GF-D8 (cell line): ENCODE measurements around the gene CMTR1.

Experiments
- DNase-seq: peaks from one replicate; lab custom pipeline; 2025; lab: John Stamatoyannopoulos, UW

CMTR1 gene

DNA sequence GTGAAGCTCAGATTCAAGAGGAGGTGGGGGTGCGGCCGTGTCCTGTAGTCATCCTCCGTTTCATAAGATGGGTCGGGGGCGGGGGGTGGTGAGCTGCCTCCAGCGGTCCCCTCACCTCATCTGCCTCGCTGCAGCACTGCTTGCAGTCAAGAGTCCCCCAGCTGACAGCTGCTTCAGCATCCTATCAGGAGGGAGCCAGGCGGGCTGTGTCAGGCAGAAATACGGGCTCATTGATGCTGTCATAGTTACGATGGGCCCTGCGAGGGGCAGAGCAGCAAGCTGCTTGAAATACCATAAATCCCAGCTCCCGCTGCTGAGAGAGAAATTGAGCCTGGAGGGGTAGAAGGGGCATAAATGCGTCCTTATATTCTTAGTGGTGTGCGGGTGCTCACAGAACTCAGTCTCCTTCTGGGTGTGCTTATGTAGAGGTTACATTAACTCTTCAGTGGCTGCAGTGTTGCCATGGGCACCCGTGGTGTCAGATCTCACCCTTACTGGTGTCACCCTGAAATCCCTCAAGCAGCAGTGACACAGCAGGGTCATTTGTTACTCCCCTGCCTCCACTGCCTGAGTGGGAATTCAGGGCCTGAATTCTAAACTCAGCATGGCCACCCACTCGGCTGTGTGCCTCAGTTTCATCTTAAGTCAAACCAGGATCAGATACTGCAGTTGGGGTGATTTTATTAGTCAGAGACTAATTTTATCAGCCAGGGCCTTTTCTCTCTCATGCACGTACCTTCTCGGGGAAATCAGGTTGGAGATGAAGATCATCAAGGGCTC lies 44.8 kb downstream of the CMTR1 start:
- DNase-seq = no peak

DNA sequence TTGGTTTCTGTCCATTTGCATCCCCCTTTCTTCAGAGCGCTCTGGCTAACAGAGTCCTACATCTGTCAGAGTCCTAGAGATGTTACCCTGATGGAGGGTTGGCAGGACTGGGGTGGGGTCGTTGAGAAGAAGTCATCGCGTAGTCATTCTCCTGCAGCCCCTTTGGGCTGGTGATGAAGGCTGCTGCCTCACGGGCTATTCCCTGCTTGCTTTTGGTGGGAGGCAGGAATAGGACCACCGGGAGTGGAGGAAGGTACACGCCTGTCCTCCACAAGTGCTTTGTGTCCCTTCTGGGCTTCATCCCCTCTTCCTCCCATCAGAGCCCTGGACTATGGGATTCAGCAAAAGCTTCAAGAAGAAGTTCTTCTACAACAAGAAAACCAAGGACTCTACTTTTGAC lies 45.8 kb downstream of the CMTR1 start:
- no peak for DNase-seq

DNA sequence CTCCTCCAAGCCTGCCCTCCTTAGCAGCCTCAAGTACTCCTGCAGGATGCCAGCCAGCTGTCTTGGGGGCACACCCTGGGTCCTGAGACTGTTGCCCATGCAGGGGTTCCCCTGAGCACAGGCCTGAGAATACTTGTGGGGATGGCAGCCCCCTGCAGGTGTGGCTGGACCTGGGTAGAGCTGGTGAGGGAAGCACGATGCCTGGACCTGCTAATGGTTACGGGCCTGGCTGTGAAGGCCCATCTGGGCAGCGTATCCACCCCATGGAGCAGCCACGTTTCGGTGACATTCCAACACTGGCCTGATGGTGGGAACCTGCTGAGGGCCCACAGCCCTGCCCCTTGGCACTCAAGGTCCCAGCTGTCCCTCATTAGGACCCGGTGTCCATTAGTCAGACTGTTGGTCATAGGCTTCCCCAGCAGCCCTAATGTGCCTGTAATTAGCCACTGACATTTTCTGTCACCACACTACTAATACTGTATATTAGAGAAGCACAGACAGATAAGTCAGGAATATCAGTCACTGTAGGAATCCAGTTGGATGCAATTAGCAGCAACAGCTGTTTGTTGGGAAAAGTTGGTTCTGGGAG lies 46.3 kb downstream of the CMTR1 start:
- DNase-seq = no peak

DNA sequence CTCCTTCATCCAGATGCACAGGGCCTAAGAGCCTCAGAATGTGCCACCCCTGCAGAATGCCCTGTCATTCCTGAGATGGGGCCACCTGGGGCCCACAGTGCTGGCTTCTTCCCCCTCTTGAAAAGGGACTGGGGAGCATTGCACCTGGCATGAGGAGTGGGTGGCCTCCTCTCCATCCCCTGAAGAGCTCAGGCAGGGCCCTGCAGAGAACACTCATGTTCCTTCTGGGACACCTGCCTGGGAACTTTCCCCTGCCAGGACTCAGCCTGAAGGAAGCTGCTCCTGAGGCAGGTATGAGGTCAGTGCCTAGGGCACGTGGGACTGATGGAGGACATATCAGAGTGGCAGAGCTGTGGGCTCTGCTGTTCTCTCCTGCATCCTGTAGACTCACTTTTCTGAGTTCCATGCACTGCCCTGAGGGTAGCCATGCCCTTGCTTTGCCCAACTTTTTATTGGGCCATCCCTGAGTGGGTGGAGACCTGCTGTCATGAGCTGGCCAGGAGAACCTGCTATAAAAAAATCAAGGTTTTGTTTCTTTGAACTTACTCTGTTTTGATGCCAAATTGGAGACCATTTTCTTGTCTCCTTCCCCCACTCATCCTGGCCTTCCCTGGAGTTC lies 47.2 kb downstream of the CMTR1 start:
- no peak for DNase-seq

DNA sequence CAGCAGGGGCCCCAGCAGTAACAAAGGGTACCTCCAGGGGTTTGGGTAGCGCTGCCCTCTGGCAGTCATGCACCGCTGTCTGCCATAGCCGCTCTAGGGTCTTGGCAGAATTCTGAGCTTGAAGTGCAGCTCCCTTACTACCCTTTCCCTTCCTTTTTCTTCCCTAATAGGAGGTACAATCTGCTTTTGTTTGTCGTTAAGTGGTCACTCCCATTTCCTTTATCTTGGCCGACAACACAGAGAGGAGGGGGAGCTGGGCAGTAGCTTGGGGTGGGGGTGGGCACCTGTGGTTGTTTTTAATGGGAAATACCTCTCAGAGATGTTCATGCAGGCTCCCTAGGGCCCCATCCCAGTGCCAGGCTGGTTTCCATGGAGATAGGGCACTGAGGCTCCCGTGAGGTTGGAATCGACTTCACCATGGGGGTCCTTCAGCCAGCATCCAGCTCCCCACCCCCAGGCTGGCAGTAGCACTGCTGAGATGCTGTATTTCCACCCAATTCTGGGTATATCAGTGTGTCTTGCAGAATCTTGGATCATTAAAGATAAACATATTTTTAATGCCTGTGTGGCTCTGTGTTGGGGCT lies 48.0 kb downstream of the CMTR1 start:
- no peak for DNase-seq

DNA sequence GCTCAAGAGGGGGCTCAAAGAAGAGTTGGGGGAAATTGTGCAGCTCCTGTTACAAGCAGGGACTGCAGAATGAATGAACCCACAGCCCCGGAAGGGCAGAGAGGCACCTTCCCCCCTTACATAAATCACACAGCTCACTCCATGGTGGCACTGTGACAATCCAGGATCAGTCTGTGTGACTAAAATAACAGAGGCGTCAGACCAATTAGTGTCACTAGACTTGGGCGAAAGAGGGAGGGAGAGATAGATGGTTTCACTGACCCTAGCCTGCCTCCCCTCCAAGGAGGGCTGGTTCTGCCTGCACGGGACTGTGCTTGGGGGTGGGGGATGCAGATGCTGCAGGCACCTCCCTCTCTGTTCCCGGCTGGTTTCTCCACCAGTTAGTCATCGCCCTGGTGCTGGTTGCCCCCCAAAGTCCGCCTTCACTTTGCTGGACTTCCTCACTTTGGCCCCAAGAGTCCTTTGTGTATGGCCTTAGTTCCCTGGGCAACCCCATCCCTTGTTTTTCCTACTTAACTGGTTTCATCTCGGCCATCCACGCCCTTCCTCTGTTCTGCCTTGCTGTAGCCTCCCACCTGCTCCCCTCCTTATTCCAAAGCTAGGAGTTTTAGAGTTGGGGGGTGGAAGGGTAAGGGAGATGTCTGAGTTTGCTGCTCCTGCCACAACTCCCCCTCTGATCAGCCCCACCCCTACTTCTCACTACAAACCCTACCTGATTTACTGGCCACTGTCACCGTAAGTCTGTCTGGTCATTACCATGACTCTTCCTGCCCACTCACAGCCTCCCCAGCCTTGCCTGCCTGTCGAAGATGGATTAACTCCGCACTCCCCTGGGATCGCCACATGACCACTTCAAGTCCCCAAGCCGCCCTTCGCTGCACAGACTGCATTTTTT lies 48.9 kb downstream of the CMTR1 start:
- no peak for DNase-seq

DNA sequence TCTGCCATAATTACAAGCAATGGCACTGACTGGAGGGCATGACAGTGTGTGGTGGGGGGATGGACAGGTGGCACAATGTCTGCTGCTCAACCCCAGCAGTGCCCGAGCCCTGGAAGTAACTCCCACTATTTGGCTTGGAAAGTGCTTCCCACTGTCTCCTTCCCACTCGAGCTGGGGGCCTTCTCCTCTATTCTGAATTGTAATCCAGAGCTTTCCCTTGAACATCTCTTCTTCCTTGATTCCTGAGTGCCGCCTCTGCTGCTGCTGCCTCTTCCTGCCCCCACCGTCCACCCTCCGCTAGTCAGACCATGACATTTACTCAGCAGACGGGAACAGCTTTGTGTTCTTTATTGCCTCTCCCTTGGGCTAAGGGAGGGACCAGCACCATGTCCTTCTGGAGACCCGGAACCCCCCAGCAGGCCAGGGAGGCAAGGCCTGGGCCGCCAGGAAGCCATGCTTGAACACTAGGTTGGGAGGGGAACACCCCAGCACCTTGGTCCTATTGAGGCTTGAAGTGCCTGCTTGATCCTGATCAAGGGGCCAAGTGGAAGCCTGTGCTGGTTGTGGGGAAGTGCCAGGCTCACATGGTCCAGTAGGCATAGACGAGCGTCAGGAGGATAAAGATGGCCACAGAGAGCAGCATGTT lies 49.7 kb downstream of the CMTR1 start:
- DNase-seq = no peak

DNA sequence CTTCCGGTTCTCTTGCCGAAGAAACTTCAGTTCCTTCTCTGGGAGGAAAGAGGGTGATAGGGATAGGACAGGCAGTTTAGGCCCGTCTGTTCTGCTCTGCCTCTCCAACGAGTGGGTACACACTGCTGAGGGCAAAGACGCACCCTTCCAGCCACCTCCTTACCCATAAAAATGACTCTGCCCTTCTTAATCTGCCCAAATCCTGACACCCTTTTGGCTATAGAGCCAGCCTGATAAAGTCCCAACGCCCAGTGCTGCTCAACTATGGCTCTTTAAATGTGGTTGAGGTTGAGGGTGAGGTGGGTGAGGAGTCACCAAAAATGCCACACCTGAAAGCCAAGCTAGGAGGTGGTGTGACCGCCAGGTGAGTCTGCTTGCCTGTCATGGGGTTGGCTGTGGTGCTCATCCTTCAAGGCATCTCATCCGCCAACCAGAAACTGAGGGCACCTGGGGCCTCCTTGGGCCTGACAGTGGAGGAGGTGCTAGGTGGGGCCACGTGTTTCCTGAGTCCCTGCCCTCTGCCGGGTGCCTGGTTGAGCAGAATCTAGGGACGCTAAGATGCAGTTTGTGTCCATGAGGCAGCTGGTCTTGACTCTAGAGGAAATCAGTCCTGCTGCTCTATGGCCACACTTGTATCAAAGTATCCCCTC lies 50.4 kb downstream of the CMTR1 start:
- no peak for DNase-seq

DNA sequence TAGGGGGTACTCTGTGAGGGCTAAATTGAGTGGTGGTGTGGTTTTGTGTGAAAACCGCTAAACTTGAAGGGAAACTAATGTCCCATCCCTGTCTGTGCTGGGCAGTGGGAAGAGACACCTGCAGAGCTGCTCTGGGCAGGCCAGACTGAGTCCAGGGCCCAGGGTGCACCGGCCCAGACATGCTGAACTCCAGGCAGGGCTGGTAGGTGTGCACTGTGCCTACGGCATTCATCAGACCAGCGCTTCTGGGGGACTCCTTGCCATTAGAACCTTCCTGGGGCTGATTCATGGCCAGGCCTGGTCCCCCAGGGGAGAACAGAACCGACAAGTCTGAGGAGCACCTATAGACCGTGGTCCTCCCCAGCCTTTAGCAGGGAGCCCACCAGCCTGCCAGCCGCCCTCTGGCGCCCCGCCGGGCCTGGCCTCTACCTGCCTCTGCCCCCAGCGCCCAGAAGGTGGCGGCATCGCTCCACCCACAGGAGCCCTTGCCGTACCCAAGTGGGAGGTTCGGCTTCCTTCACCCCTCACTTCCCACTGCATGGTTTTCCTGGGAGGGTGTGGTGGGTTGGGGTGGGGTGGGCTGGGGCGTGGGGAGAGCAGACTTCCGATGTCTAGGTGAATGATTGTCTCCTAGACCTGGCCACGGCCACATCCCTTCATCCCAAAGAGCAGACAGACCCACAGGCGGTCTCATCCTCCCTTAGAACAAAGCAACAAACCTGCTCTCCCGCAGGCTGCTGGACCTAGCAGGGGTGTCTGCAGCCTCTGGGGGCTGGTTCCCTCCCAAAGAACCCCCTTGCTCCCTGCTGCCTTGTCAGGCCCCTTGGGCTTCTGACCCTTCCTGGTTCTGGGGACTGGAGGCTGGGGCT lies 51.1 kb downstream of the CMTR1 start:
- DNase-seq = no peak

DNA sequence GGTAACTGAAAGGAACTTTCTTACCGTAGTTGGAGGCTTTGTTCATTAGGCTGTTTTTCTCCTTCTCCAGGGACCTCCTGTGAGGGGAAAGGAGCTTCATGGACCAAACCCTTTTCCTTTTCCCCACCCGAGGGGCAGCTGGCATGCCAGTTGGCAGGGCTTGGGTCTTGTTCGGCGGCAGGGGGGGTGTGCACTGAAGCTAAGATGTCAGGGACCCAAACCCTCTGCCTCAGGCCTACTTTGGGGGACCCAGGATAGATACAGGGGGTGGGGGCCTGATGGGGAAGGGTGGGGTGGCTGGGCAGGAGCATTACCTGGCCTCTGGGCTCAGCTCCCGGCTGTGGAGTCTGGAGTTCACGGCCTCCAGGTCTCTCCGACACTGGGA lies 51.8 kb downstream of the CMTR1 start:
- no peak for DNase-seq

DNA sequence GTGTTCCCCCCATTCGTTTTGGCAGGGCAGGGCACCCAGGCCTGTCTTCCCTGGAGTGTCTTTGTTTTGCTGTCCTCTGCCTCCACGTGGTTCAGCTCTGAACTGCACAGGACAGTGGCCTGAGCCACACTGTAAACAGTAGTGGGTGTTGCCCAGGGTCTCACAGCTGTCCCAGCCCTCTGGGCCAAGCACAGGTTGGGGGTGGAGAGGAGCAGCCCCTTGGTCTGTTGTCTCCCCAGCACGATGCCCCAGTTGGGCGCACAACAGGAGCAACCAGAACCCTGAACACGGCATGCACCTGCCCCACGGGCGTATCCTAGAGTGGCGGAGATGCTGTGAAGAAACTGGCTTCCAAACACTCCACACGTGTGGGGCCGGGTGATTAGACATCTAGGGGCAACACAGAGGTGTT lies 52.3 kb downstream of the CMTR1 start:
- DNase-seq = no peak

DNA sequence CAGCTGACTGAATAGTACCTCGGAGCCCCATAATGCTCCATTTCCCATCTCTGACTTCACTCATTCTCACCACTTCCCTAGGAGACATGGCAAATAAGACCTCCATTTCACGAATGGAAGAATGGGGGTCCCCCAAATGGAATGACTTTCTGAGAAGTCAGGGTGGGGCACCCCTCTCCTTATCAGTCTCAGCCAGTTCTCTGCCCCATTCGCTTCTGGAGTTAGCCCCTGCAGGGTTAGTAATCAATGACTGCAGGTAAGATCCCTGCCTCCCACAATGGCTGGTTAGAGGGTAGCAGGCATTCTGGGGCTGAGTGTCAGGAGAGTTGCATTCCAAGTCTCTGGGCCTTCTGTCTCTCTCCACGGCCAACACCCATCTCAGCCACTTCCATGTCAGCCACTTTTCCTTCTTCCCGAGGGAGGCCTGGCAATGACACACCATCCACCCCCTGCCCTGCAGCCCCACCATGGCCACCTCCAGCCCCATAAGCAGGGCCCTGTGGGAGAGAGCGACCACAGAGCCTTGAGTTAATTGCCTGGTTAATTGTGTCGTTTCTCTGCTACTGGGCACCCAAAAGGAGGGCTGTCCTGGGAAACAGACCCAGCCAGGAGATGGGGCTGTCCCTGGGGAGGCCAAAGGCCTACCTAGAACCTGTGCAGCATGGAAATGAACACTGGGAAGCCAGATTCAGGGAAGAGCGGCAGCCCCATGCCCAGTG lies 53.3 kb downstream of the CMTR1 start:
- no peak for DNase-seq

DNA sequence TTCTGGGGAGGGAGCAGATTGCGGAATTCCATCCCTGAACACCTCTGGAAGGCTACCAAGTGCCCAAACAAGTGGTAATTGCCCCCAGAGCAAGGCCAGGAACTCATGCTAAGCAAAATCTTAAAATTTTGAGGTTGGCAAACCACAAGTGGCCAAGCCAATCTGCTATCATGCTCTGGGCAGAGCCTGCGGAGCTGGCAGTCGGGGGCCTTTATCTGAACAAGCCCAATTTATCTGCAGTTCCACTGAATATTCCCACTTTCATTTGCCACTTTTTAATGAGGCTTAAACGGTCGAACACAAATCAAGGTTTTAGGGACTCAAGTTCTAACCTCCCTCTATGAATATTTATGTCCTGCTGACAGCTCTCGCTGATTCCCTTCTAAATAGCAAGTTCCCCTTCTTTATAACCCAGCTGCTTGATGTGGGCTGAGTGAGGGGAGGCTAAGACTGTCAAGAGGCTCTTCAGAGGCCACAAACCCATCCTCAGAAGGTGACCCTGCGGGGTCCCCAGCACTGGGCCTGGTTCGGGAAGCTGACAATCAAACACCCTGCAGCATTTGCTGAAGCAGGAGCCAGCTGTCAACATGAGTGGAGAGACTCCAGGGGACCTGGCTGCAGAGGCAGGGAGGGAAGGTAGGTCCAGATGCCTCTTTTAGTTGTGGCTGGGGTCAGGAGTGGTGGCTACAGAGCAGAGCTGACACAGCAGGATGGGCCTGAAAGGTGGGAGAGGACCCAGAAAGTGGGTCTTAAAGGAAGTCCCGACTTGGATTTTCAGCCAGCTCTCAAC lies 54.8 kb downstream of the CMTR1 start:
- no peak for DNase-seq

DNA sequence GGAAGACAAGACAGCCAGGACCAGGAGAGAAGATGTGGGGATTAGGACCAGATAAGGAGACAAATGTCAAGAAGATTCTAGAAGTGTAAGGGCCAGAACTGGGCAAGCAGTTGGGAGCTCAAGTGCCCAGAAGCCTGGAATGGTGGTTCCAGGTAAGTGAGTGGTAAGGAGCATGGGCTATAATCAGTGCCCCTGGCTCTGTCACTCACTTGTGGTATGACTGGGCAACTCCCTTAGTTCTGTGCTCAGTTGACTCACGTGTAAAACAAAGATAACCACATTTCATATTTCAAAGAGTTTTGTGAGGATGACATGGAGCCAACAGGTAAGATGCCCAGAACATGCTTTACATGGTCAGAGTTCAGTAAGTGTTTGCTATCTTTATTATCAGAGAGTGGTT lies 55.5 kb downstream of the CMTR1 start:
- no peak for DNase-seq

DNA sequence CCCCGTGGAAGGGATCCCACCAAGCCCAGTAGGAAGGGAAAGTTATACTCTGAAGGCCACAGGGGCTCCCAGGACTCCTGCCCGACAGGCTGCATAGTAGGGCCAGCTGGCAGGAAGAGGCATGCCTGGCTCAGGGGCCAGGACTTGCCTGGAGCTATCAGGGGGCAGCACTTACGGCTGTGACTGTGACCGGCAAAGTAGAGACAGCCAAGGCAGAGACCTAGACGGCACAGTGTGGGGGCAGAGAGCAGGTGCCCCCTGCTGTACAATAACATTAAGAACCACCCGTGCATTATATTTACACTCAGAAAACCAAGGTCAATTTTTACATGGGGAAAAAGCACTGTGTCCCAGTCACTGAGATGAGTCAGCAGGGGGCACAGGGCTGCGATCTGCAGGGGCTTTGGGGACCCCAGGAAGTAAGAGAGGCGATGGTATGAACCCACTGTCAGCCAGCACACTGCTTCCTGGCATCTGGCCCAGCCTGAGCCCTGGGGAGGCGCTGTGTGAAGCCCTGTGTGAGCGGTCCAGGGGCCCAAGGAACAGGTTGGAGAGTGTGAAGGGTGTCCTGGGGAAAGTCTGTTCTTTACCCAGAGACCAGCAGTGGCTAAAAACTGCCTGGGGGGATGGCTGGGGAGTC lies 56.8 kb downstream of the CMTR1 start:
- no peak for DNase-seq

DNA sequence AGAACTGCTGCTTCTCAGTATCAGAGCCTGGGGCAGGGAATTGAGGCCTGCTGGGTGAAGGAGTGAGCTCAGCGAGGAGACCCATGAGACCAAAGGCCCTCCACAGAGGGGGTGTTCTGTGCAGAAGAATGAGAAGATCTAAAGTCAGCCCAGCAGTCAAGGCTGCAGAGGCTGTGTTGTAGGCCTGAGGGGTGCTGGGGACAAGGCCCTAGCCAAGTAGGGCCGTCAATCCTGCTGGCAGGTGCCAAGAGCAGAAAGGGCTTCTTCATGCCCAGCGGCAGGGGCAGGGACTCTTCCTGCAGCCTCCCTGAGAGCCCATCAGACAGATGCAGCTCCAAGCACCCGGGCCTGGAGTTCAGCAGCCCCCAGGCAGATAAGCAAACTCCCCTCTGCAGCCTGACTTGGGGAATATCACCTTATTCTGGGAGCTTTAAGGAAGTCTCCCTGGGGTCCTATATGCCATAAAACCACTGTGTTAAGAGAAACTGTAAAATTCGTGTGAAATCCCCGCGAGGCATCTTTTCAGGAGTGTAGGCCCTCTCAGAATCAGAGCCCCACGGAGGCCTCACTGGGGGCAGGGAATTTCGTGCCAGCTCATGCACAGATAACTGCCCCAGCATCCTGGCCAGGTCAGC lies 57.6 kb downstream of the CMTR1 start:
- DNase-seq = no peak

DNA sequence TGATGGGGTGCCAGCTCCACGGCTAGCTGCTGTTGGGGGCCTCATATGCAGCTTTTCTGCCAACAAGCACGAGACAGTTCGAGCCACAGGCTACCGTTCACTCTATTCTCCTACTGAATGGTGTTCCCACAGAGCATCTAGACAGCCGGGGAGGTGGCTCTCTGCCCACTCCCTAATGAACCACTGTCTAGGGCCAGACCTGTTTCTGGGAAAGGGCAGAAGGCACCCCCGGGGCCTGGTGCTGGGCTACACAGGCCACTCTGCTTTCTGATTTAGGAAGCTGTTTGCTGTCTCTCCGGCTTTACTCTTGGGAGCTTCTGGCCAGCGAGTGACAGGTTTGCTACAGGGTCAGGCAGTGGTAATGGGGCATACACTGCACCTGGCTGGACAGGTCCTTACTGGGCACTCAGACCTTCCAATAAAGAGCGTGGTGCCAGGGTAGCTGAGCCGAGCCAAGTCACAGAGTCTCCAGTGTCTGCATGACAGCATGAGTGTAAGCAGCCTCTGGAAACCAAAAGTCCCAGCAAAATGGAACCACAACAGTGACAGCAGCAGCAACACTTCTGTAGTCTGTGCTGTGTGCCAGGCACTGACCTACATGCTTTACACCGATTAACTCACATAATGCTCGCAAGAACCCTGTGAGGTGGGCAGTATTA lies 58.3 kb downstream of the CMTR1 start:
- no peak for DNase-seq
